ENCODE data around the gene TUT4.

Gene TUT4

GRCh38 chr1:52435650-52436049, 117.2 kb downstream of the TUT4 start:
- TF ChIP-seq POLR2AphosphoS5 (IDR thresholded peaks at IDR 0.05; ENCODE audit: low read depth, low read length) (no peak), TAF1 (IDR thresholded peaks at IDR 0.05; ENCODE audit: borderline replicate concordance, insufficient read depth, low read length) (no peak), REST (IDR thresholded peaks at IDR 0.05; ENCODE audit: insufficient read depth in 1 of 2, low read depth in 2 of 2, low read length in 2 of 2) (no peak), FOXP2 (optimal IDR thresholded peaks at IDR 0.05; ENCODE audit: borderline replicate concordance, extremely low read depth, extremely low read length, insufficient read depth) (no peak), SIN3A (IDR thresholded peaks at IDR 0.05; ENCODE audit: borderline replicate concordance, insufficient read depth, low read length) (no peak)

DNA sequence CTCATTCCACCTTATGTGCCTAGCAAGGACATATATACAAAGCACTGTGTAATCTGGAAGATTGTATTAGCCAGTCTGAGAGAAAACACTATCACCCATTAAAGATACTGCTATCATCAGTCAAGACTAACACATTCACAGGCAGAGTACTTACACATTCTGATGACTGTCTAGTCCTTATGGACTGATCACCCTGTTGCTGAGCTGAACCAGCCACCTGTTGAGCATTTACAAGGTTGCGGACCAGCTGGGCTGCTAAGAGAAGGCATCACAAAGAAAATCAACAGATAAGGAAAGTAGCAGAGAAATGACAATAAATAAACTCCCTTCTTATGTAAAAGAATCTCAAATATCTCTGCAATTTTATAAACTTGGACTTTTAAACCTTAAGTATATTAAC, 117.7 kb downstream of the TUT4 start:
- TF ChIP-seq POLR2AphosphoS5 (IDR thresholded peaks at IDR 0.05; ENCODE audit: low read depth, low read length) (no peak), FOXP2 (optimal IDR thresholded peaks at IDR 0.05; ENCODE audit: borderline replicate concordance, extremely low read depth, extremely low read length, insufficient read depth) (no peak), REST (IDR thresholded peaks at IDR 0.05; ENCODE audit: insufficient read depth in 1 of 2, low read depth in 2 of 2, low read length in 2 of 2) (no peak), SIN3A (IDR thresholded peaks at IDR 0.05; ENCODE audit: borderline replicate concordance, insufficient read depth, low read length) (no peak), TAF1 (IDR thresholded peaks at IDR 0.05; ENCODE audit: borderline replicate concordance, insufficient read depth, low read length) (no peak)

- no peak for TF ChIP-seq FOXP2 (optimal IDR thresholded peaks at IDR 0.05; ENCODE audit: borderline replicate concordance, extremely low read depth, extremely low read length, insufficient read depth)
- no peak for TF ChIP-seq SIN3A (IDR thresholded peaks at IDR 0.05; ENCODE audit: borderline replicate concordance, insufficient read depth, low read length)
- no peak for TF ChIP-seq POLR2AphosphoS5 (IDR thresholded peaks at IDR 0.05; ENCODE audit: low read depth, low read length)
- TF ChIP-seq TAF1 (IDR thresholded peaks at IDR 0.05; ENCODE audit: borderline replicate concordance, insufficient read depth, low read length), result no peak
- TF ChIP-seq REST (IDR thresholded peaks at IDR 0.05; ENCODE audit: insufficient read depth in 1 of 2, low read depth in 2 of 2, low read length in 2 of 2), result no peak
Observed at GRCh38 chr1:52432807-52433206, 120.1 kb downstream of the TUT4 start.

GRCh38 chr1:52427152-52427551, 125.7 kb downstream of the TUT4 start:
- TF ChIP-seq FOXP2 (optimal IDR thresholded peaks at IDR 0.05; ENCODE audit: borderline replicate concordance, extremely low read depth, extremely low read length, insufficient read depth) (no peak), REST (IDR thresholded peaks at IDR 0.05; ENCODE audit: insufficient read depth in 1 of 2, low read depth in 2 of 2, low read length in 2 of 2) (no peak), SIN3A (IDR thresholded peaks at IDR 0.05; ENCODE audit: borderline replicate concordance, insufficient read depth, low read length) (no peak), POLR2AphosphoS5 (IDR thresholded peaks at IDR 0.05; ENCODE audit: low read depth, low read length) (no peak), TAF1 (IDR thresholded peaks at IDR 0.05; ENCODE audit: borderline replicate concordance, insufficient read depth, low read length) (no peak)

- no peak for TF ChIP-seq REST (IDR thresholded peaks at IDR 0.05; ENCODE audit: insufficient read depth in 1 of 2, low read depth in 2 of 2, low read length in 2 of 2)
- no peak for TF ChIP-seq SIN3A (IDR thresholded peaks at IDR 0.05; ENCODE audit: borderline replicate concordance, insufficient read depth, low read length)
- TF ChIP-seq POLR2AphosphoS5 (IDR thresholded peaks at IDR 0.05; ENCODE audit: low read depth, low read length), result no peak
- no peak for TF ChIP-seq TAF1 (IDR thresholded peaks at IDR 0.05; ENCODE audit: borderline replicate concordance, insufficient read depth, low read length)
- TF ChIP-seq FOXP2 (optimal IDR thresholded peaks at IDR 0.05; ENCODE audit: borderline replicate concordance, extremely low read depth, extremely low read length, insufficient read depth), result no peak
Observed at GRCh38 chr1:52426371-52426770, 126.5 kb downstream of the TUT4 start.

Measured in PFSK-1 (cell line).